Endothelial cell of umbilical vein (primary cell): ENCODE data around the gene COL23A1.

Source experiments
- CTCF ChIP-seq, 2 donors: IDR thresholded peaks; 1 replicate in 1 of 2; 2 replicates in 1 of 2; pipeline ENCODE4 v1.5.1; 2011; ENCODE audit warnings: low read length in 2 of 2, mild to moderate bottlenecking in 2 of 2, moderate library complexity in 2 of 2, control low read depth in 1 of 2, inconsistent platforms in 1 of 2, low read depth in 1 of 2; ENCODE audit not compliant: insufficient read depth in 1 of 2; ENCODE audit errors: extremely low read depth in 1 of 2
- EZH2 ChIP-seq: IDR thresholded peaks from 2 replicates; pipeline ENCODE4 v1.6.1; 2012; ENCODE audit warnings: borderline replicate concordance, low read depth, mild to moderate bottlenecking, moderate library complexity, low read length, inconsistent platforms; ENCODE audit not compliant: severe bottlenecking
- JUN ChIP-seq: IDR thresholded peaks from 2 replicates; pipeline ENCODE4 v1.6.1; 2011; ENCODE audit warnings: borderline replicate concordance, low read depth; ENCODE audit not compliant: insufficient read length, insufficient read depth
- MAX ChIP-seq: IDR thresholded peaks from 2 replicates; pipeline ENCODE4 v1.6.1; 2011; ENCODE audit not compliant: insufficient read depth, insufficient read length
- POLR2A ChIP-seq: IDR thresholded peaks from 2 replicates; pipeline ENCODE4 v1.6.1; 2012; ENCODE audit warnings: low read depth, mild to moderate bottlenecking, control low read depth, low read length
- POLR2AphosphoS5 ChIP-seq: IDR thresholded peaks from 2 replicates; pipeline ENCODE4 v1.6.1; 2012; ENCODE audit warnings: low read depth, mild to moderate bottlenecking, control low read depth, low read length, moderate library complexity; ENCODE audit not compliant: insufficient read depth

- TF ChIP-seq POLR2A (no peak), JUN (no peak), CTCF (IDR thresholded peaks at IDR 0.05; ENCODE audit: extremely low read depth in 1 of 2, insufficient read depth in 1 of 2, low read depth in 1 of 2, low read length in 2 of 2) (no peak), MAX (no peak), EZH2 (no peak), POLR2AphosphoS5 (no peak)
These were observed 161.1 kb downstream of the COL23A1 start for GRCh38 chr5:178429156-178429468.
